Epithelial cell of proximal tubule (primary cell): ENCODE results near the gene AFTPH. TPM values are rescaled to one million over a fixed set of nuclear protein-coding genes. Genes with fewer than 3 reads are reported as not detected.
A peak's percentile ranks its signal among the peaks of the same experiment; 100 is the strongest.

Experiments
- DNase-seq: peaks from one replicate; pipeline ENCODE4 v3.0.0-alpha.2; 2011; ENCODE audit warnings: low read depth
- H3K4me3 ChIP-seq: 2 replicates; pipeline ENCODE4 v1.5.1; 2011; ENCODE audit warnings: low read depth, mild to moderate bottlenecking, low read length
- total RNA-seq: library from RNA; depleted of rRNA; stranded (reverse); fragments of >200 nt; gene quantifications from 2 replicates; pipeline ENCODE4 v1.2.3, GENCODE V29; 2015
- TF ChIP-seq, protein P1 (sequence below): conservative IDR thresholded peaks from 2 replicates; pipeline ENCODE4 v1.5.1; 2012; ENCODE audit warnings: low read depth, mild to moderate bottlenecking, low read length

The AFTPH gene
- total RNA-seq, 1 donor from 2014 or later = 12.1 TPM

DNA sequence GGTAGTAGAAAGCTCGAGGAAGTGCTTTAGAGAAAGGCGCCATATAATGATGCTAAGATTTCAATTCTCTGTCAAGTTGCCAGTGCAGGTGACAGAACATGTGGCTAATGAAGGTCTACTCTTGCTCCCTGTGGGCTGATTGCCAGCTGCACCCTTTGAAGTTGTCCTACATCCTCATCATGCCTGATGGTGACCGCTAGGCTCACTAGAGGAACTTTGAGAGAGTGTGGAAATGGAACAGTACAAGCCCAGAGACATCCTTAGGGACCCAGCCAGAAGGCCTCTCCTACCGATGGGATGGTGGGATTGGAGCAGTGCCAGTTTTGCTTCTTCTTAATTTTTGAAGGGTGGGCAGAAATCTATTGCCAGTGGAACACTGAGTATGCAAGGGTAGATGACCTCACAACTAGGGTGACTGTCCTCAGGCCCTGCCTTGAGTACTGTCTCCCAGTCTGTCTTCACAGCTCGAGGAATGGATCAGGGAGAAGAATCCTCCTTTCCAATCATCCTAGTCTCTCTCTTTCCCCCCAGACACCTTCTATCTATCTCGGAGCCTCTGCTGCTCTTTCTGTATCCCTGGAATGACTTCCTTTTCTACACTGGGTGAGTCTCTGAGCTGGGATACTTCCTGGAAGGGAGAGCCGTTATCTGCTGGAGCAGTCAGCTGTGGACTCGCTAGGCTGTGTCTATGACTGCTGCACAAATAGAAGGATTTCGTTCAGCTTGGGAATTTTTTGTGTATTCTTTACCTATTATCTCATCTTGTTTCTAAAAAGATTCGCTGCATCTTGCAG, 36.7 kb upstream of the AFTPH start:
- TF ChIP-seq, protein P1, sequence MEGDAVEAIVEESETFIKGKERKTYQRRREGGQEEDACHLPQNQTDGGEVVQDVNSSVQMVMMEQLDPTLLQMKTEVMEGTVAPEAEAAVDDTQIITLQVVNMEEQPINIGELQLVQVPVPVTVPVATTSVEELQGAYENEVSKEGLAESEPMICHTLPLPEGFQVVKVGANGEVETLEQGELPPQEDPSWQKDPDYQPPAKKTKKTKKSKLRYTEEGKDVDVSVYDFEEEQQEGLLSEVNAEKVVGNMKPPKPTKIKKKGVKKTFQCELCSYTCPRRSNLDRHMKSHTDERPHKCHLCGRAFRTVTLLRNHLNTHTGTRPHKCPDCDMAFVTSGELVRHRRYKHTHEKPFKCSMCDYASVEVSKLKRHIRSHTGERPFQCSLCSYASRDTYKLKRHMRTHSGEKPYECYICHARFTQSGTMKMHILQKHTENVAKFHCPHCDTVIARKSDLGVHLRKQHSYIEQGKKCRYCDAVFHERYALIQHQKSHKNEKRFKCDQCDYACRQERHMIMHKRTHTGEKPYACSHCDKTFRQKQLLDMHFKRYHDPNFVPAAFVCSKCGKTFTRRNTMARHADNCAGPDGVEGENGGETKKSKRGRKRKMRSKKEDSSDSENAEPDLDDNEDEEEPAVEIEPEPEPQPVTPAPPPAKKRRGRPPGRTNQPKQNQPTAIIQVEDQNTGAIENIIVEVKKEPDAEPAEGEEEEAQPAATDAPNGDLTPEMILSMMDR = no peak
- no peak for DNase-seq
- no peak overlapping the region for H3K4me3 ChIP-seq

DNA sequence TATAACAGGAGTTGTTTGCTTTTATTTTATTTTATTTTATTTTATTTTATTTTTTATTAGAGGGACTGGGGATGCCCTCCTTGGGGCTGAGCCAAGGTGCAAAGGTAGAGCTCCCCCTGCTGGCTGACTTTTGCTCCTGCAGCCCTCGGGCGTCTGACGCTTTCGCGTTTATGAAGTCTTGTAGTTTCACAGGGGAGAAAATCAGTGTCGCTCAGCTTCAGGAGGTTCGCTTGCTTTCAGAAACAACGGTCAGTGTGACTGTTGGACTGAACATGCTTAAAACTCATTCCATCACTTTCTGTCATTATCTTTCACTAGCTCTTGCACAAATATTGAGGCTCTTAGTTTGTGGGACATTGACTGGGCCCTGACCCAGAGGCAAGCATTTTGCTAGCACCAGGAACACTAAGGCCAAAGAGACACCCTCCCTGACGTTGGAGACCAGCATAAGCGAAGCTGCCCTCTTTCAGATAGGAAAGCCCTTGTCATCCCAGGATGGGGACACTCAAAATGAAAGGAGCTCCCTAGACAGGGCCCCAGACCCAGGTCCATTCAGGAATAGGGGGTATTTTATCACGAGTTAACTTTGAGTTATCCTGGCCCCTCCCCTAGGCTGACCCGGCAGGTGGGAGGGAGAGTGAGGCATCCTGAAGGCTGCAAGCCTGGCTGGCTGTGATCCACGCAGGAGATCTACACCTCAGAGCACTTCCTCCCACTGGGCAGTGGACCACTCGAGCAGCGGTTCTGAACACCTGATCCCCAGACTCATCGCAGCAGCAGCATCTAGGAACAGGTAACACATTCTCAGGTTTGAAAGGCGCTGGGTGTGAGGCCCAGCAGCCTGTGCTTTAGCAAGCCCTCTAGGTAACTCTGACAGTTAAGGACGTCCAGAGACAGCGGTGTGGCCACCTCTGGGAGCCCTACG, 35.8 kb upstream of the AFTPH start:
- TF ChIP-seq, protein P1 = peak; percentile 97
- DNase-seq = no peak
- no peak overlapping the region for H3K4me3 ChIP-seq

DNA sequence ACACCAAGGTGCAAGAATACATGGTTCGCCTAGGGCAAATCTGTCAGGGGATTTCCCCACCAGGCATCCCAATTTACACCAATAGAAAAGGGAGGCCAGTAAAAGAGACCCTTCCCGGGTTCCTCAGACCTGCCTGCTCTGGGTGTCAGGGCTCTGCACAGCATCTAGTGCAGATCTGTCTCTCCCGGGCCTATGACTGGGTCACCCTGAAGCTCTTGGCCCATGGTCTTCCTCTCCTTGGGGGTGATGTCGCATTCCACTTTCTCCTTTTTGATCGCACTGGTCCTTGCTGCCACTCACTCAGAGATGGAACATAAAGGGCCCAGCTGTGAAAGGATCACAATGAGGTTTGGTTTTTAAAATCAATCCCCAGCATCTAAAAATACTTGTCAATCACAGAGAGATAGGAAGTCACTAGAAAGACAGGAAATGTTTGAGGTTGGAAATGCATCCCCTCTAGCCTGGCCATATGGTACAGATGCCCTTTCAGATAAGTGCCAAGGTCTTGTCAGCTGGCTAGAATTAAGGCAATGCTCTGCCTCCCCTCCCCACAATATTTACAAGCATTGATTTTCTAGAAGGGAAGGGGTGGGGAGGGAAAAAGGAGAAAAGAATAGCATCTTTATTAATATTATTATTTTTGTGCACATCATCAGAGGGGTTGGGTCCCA, 34.9 kb upstream of the AFTPH start:
- TF ChIP-seq, protein P1 = no peak
- DNase-seq = no peak
- no peak overlapping the region for H3K4me3 ChIP-seq

DNA sequence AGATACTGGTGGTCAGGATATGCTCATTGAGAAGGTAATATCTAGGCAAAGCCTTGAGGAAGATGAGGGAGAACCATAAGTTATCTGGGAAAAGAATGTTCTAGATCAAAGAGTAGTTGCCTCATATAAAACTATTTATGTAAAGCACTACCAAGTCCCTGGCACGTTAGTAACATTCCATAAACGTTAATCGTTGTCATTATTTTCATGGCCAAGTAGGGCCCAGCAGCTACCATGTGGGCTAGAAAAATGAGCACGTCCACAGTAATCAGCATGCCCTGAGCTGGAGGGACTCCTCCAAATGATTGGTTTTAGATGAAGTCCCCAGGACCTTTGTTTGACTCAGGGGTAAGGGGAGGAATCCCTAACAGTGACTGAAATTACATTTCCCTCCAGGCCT, 32.7 kb upstream of the AFTPH start:
- H3K4me3 ChIP-seq = no peak overlapping the region
- no peak for DNase-seq
- TF ChIP-seq, protein P1 = no peak

DNA sequence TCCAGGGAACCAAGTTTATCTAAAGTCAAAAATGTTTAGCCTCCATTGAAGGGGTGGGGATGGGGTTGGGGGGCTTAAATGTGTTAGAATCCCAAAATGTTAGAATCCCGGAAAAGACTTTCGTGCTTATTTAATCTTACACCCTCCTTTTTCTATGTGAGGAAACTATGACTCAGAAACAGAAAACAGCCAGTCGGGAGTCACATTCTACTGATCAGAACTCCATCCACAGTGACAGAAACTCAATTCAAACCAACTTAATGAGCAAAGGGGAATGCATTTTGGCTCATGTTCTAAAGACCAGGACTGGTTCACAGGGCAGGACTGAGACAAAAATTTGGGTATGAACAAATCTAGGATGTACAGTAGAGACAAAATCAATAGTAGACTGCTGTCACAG, 31.9 kb upstream of the AFTPH start:
- no peak for DNase-seq
- TF ChIP-seq, protein P1 = no peak
- H3K4me3 ChIP-seq = no peak overlapping the region

DNA sequence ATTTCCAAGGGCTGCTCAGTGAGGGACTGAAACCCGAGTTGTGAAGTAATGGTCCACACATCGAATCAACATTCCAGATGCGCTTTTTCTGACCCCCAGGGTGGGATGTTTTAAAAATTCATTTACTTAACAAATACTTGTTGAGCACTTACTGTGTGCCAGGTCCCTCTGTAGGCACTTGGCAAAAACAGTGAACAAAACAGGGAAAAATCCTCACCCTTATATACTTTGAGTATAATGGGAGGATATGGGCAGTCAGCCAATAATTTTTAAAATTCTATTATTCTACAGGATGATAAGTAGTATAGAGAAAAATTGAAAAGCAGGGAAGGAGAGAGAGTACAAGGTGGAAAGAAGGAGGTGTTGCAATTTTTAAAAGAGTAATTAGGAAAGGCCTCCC, 31.3 kb upstream of the AFTPH start:
- DNase-seq = no peak
- TF ChIP-seq, protein P1 = no peak
- H3K4me3 ChIP-seq = no peak overlapping the region
